ENCODE data around the gene PRKCH. TPM values are rescaled to one million over a fixed set of nuclear protein-coding genes. Genes with fewer than 3 reads are reported as not detected.
"Not testable (repeated sequence)": the region's sequence is repeated elsewhere in the genome, so short reads cannot be mapped to it uniquely, and the experiment has no call there.

Gene PRKCH
- total RNA-seq, 1 donor from 2014 or later = 373 TPM

DNA sequence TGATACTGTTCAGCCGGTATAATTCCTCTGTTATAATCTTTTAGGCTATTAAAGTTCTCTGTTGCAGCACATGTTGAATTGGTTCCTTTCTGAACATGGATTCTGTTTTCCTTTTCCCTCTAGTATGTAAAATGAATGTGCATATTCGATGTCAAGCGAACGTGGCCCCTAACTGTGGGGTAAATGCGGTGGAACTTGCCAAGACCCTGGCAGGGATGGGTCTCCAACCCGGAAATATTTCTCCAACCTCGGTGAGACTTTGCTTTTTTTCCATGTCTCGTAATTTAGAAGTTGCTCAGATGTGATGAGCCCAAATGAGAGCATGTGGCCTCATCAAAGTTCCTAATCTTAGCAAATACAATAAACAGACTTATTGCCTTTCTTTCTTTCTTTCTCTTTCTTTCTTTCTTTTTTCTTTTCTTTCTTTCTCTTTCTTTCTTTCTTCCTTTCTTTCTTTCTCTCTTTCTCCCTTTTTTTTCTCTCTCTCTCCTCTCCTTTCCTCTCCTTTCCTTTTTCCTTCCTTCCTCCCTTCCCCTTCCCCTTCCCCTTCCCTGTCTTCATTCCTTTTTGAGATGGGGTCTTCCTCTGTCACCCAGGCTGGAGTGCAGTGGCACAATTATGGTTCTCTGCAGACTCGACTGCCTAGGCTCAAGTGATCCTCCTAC is 131.9 kb downstream of the PRKCH start:
- DNase-seq (ENCODE audit: low read depth in 2 of 2) = no peak

DNA sequence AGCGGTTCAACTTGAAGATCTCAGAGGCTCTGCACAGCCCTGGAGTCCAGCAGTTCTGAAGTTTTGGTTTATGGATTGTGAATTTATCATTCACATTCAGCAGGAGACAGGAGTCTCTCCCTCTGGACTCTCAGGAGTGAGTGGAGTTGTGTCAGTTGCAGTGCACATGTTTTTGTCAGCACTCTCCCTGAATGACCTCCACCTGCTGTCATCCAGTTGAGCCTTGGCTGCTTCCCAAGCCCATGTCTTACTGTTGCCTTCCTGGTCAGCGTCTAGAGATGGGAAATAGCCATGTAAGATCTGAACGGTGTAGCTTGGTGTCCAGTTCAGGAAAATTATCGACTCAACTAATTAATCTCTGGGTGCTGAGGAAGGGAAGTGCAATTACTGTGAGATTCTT is 133.2 kb downstream of the PRKCH start:
- peak in 1 of 2 donors; percentile 72 for DNase-seq (ENCODE audit: low read depth in 2 of 2)

DNA sequence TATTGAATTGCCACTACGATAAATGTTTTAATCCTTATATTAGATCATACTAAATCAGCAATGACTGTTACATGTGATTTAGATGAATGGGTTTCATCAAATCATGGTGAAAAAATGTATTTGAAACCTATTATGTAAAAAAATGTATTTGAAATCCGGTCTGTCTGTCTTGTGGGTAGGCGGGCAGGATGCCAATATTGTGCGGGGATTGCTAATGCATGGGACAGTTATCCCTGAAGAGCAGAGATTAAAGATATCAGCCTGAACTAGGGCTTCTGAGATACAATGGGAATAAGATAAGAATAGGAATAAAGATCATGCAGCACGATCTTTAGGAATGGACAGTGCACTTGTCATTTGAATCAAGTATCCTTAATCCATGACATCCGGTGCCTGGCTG is 134.0 kb downstream of the PRKCH start:
- DNase-seq (ENCODE audit: low read depth in 2 of 2) = peak; percentile 56 to 77

DNA sequence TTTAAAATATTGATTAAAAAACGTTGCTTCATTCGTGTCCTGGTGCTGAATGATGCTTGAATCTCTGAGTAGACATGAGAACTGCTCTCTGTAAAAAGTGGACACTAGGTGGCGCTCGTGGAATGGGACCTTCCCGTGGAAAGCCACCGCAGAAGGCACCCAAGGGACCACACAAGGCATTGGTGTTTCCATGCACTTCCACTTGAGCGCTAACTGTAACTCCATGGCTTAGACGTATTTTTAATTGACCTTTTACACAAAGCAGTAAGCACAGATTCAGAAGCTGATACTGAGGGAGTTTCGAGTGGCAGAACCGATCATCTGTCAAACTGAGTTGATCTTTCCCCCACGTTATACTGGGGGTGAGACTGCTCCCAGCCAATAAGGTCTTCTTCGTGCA is 135.3 kb downstream of the PRKCH start:
- peak; percentile 80 to 84 for DNase-seq (ENCODE audit: low read depth in 2 of 2)

DNA sequence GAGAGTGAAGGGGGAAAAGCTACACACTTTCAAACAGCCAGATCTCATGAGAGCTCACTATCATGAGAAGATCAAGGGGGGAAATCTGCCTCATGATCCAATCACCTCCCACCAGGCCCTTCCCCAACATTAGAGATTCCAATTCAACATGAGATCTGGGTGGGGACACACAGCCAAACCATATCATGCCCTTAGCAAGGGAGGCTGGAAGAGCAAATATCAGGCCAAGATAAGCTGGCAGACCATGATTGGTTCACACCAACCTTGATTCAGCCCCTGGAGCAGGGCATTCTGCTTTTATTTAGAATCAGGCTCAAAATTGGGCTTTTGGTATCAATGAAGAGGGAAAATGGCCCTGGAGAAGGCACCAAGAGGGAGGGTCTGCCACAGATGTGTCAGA is 137.4 kb downstream of the PRKCH start:
- no peak for DNase-seq (ENCODE audit: low read depth in 2 of 2)

DNA sequence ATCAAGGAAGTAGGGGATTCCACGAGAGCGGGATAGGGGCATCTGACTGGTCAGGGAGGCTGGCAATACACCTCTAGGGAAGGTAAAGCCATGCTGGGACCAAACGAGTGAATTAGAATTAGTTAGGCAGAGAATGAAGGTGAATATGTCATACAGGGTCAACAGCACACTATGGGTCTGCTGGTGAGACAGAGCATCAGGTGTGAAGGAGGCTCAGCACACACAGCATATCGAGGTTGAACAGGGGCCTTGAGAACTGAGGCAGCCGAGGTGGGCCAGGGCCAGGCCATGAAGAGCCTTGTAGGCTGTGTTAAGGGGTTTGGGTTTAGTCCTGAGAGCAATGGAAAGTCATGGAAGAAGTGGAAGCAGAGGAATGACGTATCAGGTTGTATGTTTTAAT is 137.8 kb downstream of the PRKCH start:
- DNase-seq (ENCODE audit: low read depth in 2 of 2) = no peak

DNA sequence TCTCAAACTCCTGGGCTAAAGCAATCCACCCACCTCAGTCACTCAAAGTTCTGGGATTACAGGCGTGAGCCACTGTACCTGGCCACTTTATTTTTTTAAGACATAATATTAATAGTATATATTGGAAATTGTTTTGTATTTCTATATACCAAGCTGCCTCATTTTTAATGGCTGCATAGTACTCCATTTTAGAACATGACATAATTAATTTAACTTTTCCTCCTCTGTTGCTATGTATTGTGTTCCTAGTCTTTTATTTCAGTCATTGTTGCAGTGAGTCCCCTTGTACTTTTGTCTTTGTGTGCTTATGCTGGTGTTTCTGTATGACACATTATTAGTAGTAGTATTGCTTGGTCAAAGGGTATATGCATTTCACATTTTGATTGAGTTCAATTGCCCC is 138.7 kb downstream of the PRKCH start:
- DNase-seq (ENCODE audit: low read depth in 2 of 2) = no peak

DNA sequence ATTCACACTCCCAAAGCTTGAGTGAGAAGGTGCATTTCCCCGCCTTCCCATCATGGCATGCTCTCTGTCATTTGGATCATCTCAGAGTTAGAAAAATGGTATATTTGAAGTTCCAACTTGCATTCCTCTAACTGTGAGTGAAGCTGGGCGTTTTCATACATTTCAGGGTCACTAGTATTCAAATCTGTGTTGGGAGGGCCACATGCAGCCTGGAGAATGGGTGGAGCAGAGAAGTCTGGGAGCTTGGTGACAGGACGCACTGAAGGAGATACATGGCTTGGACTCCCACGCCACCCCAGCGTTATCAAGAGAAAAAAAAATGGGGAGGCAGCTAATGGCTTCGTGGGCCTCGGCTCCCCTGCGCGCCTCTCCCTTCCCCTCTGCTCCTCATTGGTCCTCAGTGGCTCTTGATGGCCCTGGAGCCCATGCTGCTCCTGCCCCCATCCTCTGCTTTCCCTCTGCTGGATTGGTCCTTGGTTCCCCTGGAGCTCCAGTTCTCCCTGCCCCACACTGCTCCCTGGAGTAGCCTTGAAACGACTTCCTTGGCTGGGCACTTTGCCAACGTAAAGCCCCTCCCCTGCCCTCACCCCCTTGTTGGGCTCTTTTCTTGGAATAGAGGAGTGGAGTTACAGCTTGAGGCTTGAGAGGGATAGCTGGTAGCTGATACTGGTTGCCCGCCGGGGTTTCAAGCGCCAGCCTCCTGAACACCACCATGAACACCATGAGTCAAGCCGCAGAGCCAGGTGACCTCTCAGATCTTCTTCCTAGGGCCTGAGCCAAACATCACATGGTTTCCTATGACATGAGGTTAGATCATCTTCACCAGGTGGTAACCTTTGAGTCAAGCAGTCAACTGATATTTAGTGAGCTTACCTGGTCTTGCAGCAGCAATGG is 139.6 kb downstream of the PRKCH start:
- DNase-seq (ENCODE audit: low read depth in 2 of 2) = peak; percentile 44 to 48

DNA sequence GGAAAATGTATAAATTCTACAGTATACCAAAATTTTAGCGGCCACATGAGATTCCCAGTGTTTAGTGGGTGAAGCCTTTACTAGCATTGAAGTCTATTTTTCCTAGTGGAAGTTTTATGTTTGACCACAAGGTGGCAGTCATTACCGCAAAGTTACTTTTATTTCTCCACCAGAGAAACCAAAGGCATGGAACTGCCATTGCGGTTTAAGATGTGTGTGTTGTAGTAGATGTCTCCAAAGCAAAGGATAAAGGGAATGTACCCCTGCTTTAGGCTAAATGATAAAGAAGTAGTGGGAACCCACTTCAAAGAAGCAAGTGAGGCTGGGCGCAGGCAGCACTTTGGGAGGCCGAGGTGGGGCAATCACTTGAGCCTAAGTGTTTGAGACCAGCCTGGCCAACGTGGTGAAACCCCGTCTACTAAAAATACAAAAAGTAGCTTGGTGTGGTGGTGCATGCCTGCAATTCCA is 140.5 kb downstream of the PRKCH start:
- DNase-seq (ENCODE audit: low read depth in 2 of 2) = peak; percentile 80 to 81

DNA sequence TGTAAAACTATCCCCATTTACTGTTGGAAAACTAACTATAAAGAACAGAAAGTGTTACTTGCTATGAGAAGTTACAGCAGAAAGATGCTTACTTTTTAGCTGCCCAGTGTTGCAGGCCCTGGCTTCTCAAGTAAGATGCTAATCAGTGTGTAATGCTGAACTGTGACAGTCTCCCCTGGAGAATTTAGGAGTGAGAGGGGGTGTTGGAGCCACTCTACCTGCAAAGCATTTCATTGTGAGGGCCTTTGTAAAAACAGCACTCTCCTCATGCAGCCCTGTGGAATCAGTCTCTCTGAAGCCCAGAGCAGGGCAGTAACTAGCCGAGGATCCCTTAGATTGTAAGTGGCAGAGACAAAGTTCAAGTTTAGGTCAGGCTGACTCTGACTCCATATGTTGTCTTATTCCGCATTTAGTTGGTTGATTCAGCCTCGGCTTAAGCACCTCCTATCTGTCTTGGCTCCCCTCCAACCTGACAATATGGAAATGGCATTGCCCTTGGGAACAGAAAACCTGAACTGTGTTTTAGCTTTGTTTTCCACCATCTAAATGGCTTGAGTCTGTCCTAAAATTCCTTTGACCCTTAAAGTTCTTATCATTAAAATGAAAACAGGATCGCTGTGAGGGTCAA is 141.3 kb downstream of the PRKCH start:
- peak; percentile 52 to 79 for DNase-seq (ENCODE audit: low read depth in 2 of 2)

DNA sequence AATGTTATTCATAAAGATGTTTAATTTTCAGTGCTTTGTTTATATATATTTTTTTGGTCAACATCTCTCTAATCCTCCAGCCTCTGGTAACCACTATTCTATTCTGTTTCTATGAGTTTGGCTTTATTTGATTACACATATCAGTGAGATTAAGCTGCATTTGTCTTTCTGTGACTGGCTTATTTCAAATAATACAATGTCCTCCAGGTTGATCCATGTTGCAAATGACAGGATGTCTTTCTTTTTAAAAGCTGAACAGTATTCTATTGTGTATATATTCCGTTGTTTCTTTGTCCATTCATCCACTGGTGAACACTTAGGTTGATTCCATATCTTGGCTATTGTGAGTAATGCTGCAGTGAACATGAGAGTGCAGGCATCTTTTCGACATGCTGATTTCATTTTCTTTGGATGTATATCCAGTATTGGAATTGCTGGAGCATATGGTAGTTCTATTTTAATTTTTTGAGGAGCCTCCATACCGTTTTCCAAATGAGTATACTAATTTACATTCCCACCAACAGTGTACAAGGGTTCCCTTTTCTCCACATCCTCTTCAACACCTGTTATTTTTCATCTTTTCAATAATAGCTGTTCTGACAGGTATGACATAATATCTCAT is 142.4 kb downstream of the PRKCH start:
- no peak for DNase-seq (ENCODE audit: low read depth in 2 of 2)

DNA sequence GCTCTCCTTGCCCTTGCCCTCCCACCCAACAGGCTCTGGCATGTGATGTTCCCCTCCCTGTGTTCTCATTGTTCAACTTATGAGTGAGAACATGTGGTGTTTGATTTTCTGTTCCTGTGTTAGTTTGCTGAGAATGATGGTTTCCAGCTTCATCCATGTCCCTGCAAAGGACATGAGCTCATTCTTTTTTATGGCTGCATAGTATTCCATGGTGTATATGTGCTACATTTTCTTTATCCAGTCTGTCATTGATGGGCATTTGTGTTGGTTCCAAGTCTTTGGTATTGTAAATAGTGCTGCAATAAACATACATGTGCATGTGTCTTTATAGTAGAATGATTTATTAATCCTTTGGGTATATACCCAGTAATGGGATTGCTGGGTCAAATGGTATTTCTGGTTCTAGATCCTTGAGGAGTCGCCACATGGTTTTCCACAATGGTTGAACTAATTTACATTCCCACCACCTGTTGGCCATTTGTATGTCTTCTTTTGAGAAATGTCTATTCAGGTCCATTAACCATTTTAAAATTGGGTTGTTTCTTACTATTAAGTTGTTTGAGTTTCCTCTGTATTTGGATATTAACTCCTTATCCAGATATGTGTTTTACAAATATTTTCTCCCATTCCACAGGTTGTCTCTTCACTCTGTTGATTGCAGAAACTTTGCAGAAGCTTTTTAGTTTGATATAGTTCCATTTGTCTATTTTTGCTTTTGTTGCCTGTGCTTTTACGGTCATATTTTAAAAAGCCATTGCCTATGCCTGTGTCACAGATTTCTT is 143.4 kb downstream of the PRKCH start:
- DNase-seq (ENCODE audit: low read depth in 2 of 2) = not testable (repeated sequence)

DNA sequence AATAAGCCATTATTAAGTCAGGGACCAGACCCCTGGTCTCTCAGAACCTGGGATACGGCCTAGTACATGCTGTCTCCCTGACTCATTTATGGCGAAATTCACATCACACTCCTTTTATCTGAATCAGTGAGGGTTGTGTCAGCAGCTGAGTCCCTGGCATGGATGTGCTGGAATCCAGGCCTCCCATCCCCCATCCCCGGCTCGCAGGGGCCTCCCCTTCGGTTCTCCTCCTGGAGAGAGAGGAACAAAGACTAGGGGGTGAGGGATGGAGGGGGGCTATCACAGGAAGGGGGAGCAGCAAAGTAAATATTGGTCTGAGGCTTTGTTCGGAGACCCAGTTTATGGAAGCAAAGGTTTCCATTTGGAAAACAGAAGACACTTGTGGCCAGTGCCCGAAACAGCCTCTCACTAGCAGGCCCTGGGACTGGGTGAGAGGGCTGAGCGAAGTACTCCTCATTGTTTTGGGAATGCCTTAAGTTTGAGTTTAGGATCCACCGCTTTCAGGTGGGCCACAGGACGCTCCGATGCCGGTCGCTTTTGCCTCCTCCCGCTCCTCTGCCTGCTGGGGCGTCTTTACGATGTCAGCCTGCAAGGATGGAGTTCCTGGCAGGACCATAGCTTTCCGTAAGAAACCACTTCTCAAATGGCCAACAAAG is 145.0 kb downstream of the PRKCH start:
- peak; percentile 52 to 77 for DNase-seq (ENCODE audit: low read depth in 2 of 2)

DNA sequence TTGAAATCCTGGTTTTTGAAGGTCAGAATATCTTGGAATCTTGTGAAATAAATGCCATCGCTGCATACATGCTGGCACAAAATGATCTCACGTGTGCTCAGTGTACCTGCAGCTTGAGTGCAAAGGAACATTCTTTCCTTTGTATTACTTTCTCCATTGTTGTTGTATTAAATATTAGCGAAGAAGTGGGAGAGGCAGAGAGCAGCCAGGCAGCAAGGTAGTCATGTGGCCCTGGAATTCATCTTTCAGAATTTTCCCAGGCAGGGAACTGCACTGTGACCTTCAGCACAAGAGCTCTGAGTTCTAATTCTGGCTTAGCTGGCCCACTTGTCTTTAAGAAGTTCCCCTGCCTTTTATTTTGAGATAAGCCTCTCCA is 145.5 kb downstream of the PRKCH start:
- no peak for DNase-seq (ENCODE audit: low read depth in 2 of 2)

DNA sequence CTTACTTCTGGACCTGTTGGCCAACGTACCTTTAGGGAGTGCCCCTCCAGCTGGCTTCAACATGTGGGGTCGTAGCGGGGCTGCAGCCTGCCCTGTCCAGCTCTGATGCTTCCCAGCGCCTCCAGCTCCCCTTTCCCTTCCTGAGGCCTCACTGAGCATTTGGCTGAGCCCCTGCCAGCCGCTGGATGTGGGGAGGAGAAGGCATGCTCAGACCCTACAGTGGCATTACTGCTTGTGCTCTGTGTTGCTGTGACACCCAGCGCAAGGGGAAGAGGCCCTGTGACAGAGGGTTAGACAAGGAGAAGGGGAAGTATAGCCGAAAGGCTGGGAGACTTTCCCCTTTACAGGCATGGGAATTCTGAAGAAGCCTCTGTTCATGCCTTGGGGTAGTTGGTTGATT is 145.9 kb downstream of the PRKCH start:
- no peak for DNase-seq (ENCODE audit: low read depth in 2 of 2)

DNA sequence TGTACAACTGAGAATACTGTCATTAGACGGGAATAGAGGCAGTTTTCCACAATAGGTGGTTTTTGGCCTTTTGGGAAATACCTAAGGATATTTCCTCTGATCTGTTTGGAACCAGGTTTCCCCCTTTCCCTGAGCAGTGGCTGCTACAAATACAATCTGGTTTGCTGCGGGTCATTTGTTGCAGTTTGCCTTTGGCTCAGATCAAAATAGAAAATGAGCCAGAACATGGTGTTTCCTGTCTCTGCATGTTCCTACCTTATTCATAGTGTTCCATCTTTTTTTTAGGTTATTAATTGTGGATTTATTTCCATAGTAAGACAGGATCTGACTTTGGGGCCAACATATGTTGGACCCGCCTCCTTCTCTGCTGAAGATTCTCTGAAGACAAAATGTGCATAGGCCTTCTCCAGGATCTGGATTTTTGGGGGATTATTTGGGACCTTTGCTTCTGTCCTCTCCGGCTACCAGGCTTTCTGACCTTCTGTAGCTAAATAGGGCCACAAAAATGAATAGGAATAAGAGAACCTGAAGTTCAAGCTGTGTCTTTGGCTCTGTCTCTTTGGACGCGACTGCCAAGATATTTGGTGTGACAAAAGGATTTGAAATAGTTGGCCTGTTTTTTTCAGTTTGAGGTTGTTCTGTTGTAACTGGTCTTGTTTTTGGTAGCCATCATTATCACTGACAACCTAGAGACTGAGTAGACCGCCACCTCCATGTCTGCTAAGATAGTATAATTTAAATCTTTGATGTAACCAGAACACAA is 146.9 kb downstream of the PRKCH start:
- peak in 1 of 2 donors; percentile 72 for DNase-seq (ENCODE audit: low read depth in 2 of 2)

DNA sequence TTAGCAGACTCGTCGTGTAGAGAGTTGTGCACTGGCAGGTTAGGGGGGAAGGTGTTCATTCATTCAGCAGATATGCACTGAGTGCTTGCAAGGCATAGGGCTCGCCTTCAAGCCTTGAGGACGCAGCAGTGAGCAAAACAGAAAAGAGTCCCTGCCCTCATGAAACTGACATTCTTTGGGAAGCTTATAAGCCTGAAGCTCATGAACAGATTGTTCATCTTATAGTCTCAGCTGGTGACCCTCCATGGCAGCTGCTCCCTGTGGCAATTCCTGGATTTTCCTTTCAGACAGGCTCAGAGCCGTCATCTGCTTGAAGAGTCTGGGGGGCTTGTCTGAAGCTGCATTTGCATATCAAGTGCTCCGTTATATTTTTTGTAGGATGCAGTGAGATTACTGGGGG is 148.4 kb downstream of the PRKCH start:
- no peak for DNase-seq (ENCODE audit: low read depth in 2 of 2)

DNA sequence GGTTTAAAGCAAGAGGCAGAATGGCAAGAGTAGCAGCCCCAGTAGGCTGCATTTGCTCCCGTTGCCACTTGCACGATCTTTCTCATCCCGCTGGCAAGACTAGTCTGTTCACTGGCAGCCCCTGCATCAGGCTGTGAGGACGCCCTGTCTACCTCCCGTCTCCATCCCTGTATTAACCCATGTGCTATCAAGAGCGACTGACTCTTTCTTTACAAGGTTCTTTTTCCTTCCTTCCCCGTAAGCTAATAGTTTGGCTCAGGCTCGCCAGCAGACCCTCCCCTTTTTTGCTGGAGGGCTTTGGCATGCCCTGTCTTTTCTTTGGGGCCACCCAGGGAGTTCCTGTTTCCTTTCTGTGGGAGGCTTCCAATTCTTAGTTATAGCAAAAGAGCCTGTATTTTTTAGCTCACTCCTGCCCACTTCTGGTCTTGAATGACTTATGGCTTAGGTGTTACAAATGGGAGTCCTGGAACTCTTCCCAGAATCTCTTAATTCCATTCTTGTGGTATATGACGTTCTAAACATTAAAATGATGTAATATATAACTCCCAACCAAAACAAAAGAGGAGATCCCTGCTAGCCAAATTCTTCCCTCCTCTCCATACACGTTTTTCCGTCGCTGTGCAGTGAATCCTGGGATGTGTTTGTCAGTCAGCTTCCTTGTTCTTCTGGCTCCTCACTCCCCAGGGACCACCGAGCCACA is 149.0 kb downstream of the PRKCH start:
- peak; percentile 86 for DNase-seq (ENCODE audit: low read depth in 2 of 2)

DNA sequence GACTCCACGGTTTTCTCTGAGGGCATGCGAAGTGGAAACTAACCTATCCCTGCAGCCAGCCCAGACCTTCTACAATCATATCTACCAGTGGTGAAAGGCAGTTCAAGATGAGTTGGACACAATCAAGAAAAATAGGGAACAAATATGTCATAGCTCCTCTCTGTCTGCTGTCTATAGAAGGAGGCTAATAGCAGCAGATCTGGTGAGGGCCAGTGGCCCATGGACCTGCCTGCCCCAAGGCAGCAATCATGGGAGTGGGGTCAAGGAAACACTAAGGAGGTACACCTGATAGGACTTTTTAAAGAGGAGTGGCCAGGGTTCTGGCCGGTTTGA is 149.5 kb downstream of the PRKCH start:
- DNase-seq (ENCODE audit: low read depth in 2 of 2) = no peak

All from lung microvascular endothelial cell (primary cell).